ENCODE results near the gene FBXO21.
A peak's percentile ranks its signal among the peaks of the same experiment; 100 is the strongest.

FBXO21 gene

GRCh38 chr12:117165342-117165741, 24.9 kb downstream of the FBXO21 start:
- Histone ChIP-seq H3K27ac (ENCODE audit: low read length) (peak overlapping the region; percentile 85; the same call in 1 of the 2 replicates), H3K27me3 (replicated peaks; ENCODE audit: insufficient read depth, low read length) (no peaks in the 10 kb centered on the region), H4K20me1 (ENCODE audit: insufficient read depth, low read length) (no peaks in the 10 kb centered on the region), H3K36me3 (replicated peaks; ENCODE audit: insufficient read depth, low read length) (no peaks in the 10 kb centered on the region), H3K4me3 (ENCODE audit: low read length) (no peak overlapping the region), H3K9me2 (replicated peaks; ENCODE audit: insufficient read depth, low read length) (no peaks in the 10 kb centered on the region), H3K4me1 (ENCODE audit: low read length) (peaks cover 39% of the 10 kb centered on the region), H3K9me3 (replicated peaks; ENCODE audit: insufficient read depth, low read length) (no peaks in the 10 kb centered on the region), H3K9ac (ENCODE audit: low read length) (no peak overlapping the region), H3F3A (ENCODE audit: insufficient read depth, low read length) (peaks cover 26% of the 10 kb centered on the region), H3K4me2 (ENCODE audit: low read depth, low read length) (no peak overlapping the region), H3K79me2 (ENCODE audit: low read length) (peaks cover 24% of the 10 kb centered on the region), H2AFZ (ENCODE audit: low read length) (no peak overlapping the region)
- TF ChIP-seq CTCF (IDR thresholded peaks at IDR 0.05; ENCODE audit: low read length) (no peak), EZH2 (optimal IDR thresholded peaks at IDR 0.05; ENCODE audit: low read depth, low read length) (no peak), EZH2phosphoT487 (IDR thresholded peaks at IDR 0.05; ENCODE audit: low read length) (no peak)
- DNase-seq = no peak

DNA sequence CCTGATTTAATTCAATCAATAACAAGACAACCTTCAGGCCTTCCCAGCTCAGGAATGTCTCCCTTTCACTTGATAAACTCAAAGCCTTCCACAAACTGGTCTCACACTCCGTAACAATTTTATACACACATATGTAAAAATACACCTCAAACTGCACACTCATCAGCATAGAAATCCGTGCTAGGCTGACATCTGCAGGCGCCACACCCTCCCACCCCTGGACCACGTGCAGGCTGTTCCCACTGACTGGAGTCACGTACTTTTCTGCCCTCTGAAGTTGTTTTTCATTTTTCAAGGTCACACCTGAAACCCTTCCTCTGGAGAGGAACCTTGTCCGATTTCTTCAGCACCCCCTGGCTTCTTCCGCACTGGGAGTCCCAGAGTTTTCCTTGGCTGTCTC, 27.6 kb downstream of the FBXO21 start:
- Histone ChIP-seq H3K4me1 (ENCODE audit: low read length) (peaks cover 39% of the 10 kb centered on the region), H3K9me2 (replicated peaks; ENCODE audit: insufficient read depth, low read length) (no peaks in the 10 kb centered on the region), H4K20me1 (ENCODE audit: insufficient read depth, low read length) (no peaks in the 10 kb centered on the region), H2AFZ (ENCODE audit: low read length) (no peak overlapping the region), H3K27me3 (replicated peaks; ENCODE audit: insufficient read depth, low read length) (no peaks in the 10 kb centered on the region), H3K27ac (ENCODE audit: low read length) (peak overlapping the region; percentile 97; the same call in 1 of the 2 replicates), H3F3A (ENCODE audit: insufficient read depth, low read length) (peaks cover 26% of the 10 kb centered on the region), H3K36me3 (replicated peaks; ENCODE audit: insufficient read depth, low read length) (no peaks in the 10 kb centered on the region), H3K9me3 (replicated peaks; ENCODE audit: insufficient read depth, low read length) (no peaks in the 10 kb centered on the region), H3K4me2 (ENCODE audit: low read depth, low read length) (peak overlapping the region; percentile 66; the same call in 1 of the 2 replicates), H3K9ac (ENCODE audit: low read length) (no peak overlapping the region), H3K4me3 (ENCODE audit: low read length) (no peak overlapping the region), H3K79me2 (ENCODE audit: low read length) (peaks cover 18% of the 10 kb centered on the region)
- TF ChIP-seq CTCF (IDR thresholded peaks at IDR 0.05; ENCODE audit: low read length) (no peak), EZH2 (optimal IDR thresholded peaks at IDR 0.05; ENCODE audit: low read depth, low read length) (no peak), EZH2phosphoT487 (IDR thresholded peaks at IDR 0.05; ENCODE audit: low read length) (no peak)
- no peak for DNase-seq

DNA sequence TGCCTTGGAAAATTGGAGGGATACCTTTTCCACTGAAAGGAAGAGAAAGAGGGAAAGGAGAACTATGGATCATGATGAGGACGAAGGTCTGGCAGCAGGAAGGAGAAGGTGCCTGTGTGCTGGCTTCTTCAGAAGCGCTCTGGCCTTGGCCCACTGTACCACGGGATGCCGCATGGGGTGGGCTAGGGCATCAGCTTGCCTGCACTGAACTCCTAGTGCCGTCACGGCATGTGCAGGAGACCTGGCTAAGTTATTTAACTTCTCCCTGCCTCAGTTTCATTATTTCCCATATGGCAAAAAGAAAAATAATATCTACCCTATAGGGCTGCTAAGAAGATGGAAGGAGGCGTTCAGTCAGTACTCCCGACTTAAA, 28.1 kb downstream of the FBXO21 start:
- no peak for DNase-seq
- H3F3A ChIP-seq (ENCODE audit: insufficient read depth, low read length) = peaks cover 26% of the 10 kb centered on the region
- no peaks in the 10 kb centered on the region for H3K9me3 ChIP-seq (replicated peaks; ENCODE audit: insufficient read depth, low read length)
- H3K27me3 ChIP-seq (replicated peaks; ENCODE audit: insufficient read depth, low read length) = no peaks in the 10 kb centered on the region
- H3K4me3 ChIP-seq (ENCODE audit: low read length) = peak overlapping the region; percentile 40; the same call in 1 of the 2 replicates
- H3K79me2 ChIP-seq (ENCODE audit: low read length) = peaks cover 18% of the 10 kb centered on the region
- H3K4me1 ChIP-seq (ENCODE audit: low read length) = peaks cover 38% of the 10 kb centered on the region
- TF ChIP-seq CTCF (IDR thresholded peaks at IDR 0.05; ENCODE audit: low read length) = no peak
- no peak for TF ChIP-seq EZH2 (optimal IDR thresholded peaks at IDR 0.05; ENCODE audit: low read depth, low read length)
- no peak for TF ChIP-seq EZH2phosphoT487 (IDR thresholded peaks at IDR 0.05; ENCODE audit: low read length)
- H4K20me1 ChIP-seq (ENCODE audit: insufficient read depth, low read length) = no peaks in the 10 kb centered on the region
- no peaks in the 10 kb centered on the region for H3K36me3 ChIP-seq (replicated peaks; ENCODE audit: insufficient read depth, low read length)
- peak overlapping the region; percentile 97 for H3K27ac ChIP-seq (ENCODE audit: low read length)
- H3K9ac ChIP-seq (ENCODE audit: low read length) = peak overlapping the region; percentile 65
- no peak overlapping the region for H2AFZ ChIP-seq (ENCODE audit: low read length)
- no peaks in the 10 kb centered on the region for H3K9me2 ChIP-seq (replicated peaks; ENCODE audit: insufficient read depth, low read length)
- peak overlapping the region; percentile 66 for H3K4me2 ChIP-seq (ENCODE audit: low read depth, low read length)

All from MM.1S (cell line).